H9 (cell line): Measurements from ENCODE around the gene GSG1L2. TPM values are rescaled to one million over a fixed set of nuclear protein-coding genes. Genes with fewer than 3 reads are reported as not detected.

Experiments
- DNase-seq: peaks from one replicate; pipeline ENCODE4 v3.0.0-alpha.2; 2017
- H2AFZ ChIP-seq: one replicate; pipeline ENCODE4 v1.6.1; 2013; ENCODE audit warnings: mild to moderate bottlenecking, low read length, control low read depth, moderate library complexity
- H2AK5ac ChIP-seq: 2 replicates; pipeline ENCODE4 v1.6.1; 2013; ENCODE audit warnings: low read length, control low read depth, mixed read lengths; ENCODE audit not compliant: insufficient read length
- H2BK120ac ChIP-seq: one replicate; pipeline ENCODE4 v1.6.1; 2013; ENCODE audit warnings: low read depth, mild to moderate bottlenecking, low read length, control low read depth, inconsistent platforms; ENCODE audit not compliant: poor library complexity, severe bottlenecking
- H2BK12ac ChIP-seq: 2 replicates; pipeline ENCODE4 v1.6.1; 2013; ENCODE audit warnings: low read length, control low read depth, mixed read lengths, low read depth; ENCODE audit not compliant: insufficient read length
- H2BK15ac ChIP-seq: 2 replicates; pipeline ENCODE4 v1.6.1; 2013; ENCODE audit warnings: low read depth, low read length, control low read depth
- H2BK20ac ChIP-seq: one replicate; pipeline ENCODE4 v1.6.1; 2013; ENCODE audit warnings: low read depth, mild to moderate bottlenecking, low read length, control low read depth, inconsistent platforms; ENCODE audit not compliant: poor library complexity, severe bottlenecking
- H2BK5ac ChIP-seq: 2 replicates; pipeline ENCODE4 v1.6.1; 2013; ENCODE audit warnings: low read length, control low read depth, mixed read lengths; ENCODE audit not compliant: insufficient read length
- H3K14ac ChIP-seq: 2 replicates; pipeline ENCODE4 v1.6.1; 2013; ENCODE audit warnings: low read length, control low read depth; ENCODE audit not compliant: insufficient read depth
- H3K18ac ChIP-seq: 2 replicates; pipeline ENCODE4 v1.6.1; 2013; ENCODE audit warnings: low read depth, mild to moderate bottlenecking, mixed read lengths, low read length, control low read depth; ENCODE audit not compliant: insufficient read length
- H3K23ac ChIP-seq: 2 replicates; pipeline ENCODE4 v1.6.1; 2013; ENCODE audit warnings: low read length, control low read depth, mixed read lengths, low read depth; ENCODE audit not compliant: insufficient read length
- H3K23me2 ChIP-seq: 2 replicates; pipeline ENCODE4 v1.6.1; 2013; ENCODE audit warnings: low read depth, mild to moderate bottlenecking, mixed read lengths, low read length, control low read depth; ENCODE audit not compliant: insufficient read length, poor library complexity, severe bottlenecking
- H3K27ac ChIP-seq: 2 replicates; pipeline ENCODE4 v1.5.1; 2013; ENCODE audit warnings: low read length, control low read depth, mixed read lengths, low read depth; ENCODE audit not compliant: insufficient read length
- H3K27me3 ChIP-seq: 2 replicates; pipeline ENCODE4 v1.6.1; 2013; ENCODE audit warnings: low read length, control low read depth, inconsistent platforms; ENCODE audit not compliant: insufficient read depth
- H3K4ac ChIP-seq: 2 replicates; pipeline ENCODE4 v1.6.1; 2013; ENCODE audit warnings: low read depth, mild to moderate bottlenecking, control low read depth, inconsistent platforms, low read length, moderate library complexity
- H3K4me1 ChIP-seq: 2 replicates; pipeline ENCODE4 v1.6.1; 2013; ENCODE audit warnings: low read length, control low read depth, inconsistent platforms; ENCODE audit not compliant: insufficient read depth
- H3K4me2 ChIP-seq: 2 replicates; pipeline ENCODE4 v1.6.1; 2013; ENCODE audit warnings: low read length, control low read depth, mixed read lengths; ENCODE audit not compliant: insufficient read length, insufficient read depth
- H3K56ac ChIP-seq: 2 replicates; pipeline ENCODE4 v1.6.1; 2013; ENCODE audit warnings: low read depth, mild to moderate bottlenecking, mixed read lengths, low read length, control low read depth; ENCODE audit not compliant: insufficient read length
- H3K79me1 ChIP-seq: 2 replicates; pipeline ENCODE4 v1.6.1; 2013; ENCODE audit warnings: low read depth, mild to moderate bottlenecking, moderate library complexity, low read length, control low read depth, inconsistent platforms; ENCODE audit not compliant: insufficient read depth, poor library complexity, severe bottlenecking
- H3K79me2 ChIP-seq: 2 replicates; pipeline ENCODE4 v1.6.1; 2013; ENCODE audit warnings: low read length, control low read depth, inconsistent platforms; ENCODE audit not compliant: insufficient read depth
- H3K9ac ChIP-seq: 2 replicates; pipeline ENCODE4 v1.6.1; 2013; ENCODE audit warnings: low read length, control low read depth, mixed read lengths; ENCODE audit not compliant: insufficient read length; ENCODE audit errors: extremely low read depth
- H3K9me3 ChIP-seq: one replicate; pipeline ENCODE4 v1.6.1; 2013; ENCODE audit warnings: low read depth, low read length, inconsistent platforms; ENCODE audit not compliant: control insufficient read depth
- H3T11ph ChIP-seq: one replicate; pipeline ENCODE4 v1.6.1; 2013; ENCODE audit warnings: mild to moderate bottlenecking, low read length, control low read depth, inconsistent platforms
- H4K20me1 ChIP-seq: one replicate; pipeline ENCODE4 v1.6.1; 2013; ENCODE audit not compliant: control insufficient read depth, insufficient read length, insufficient read depth
- H4K5ac ChIP-seq: 2 replicates; pipeline ENCODE4 v1.6.1; 2013; ENCODE audit warnings: low read depth, mild to moderate bottlenecking, mixed read lengths, low read length, control low read depth; ENCODE audit not compliant: insufficient read length
- H4K8ac ChIP-seq: replicated peaks from 2 replicates; pipeline ENCODE4 v1.6.1; 2013; ENCODE audit warnings: low read length, control low read depth, mixed read lengths, low read depth; ENCODE audit not compliant: insufficient read length
- H4K91ac ChIP-seq: 2 replicates; pipeline ENCODE4 v1.6.1; 2013; ENCODE audit warnings: low read depth, mild to moderate bottlenecking, moderate library complexity, mixed read lengths, low read length, control low read depth; ENCODE audit not compliant: insufficient read length
- H3K27ac Mint-ChIP-seq, 3 experiments: 2 replicates in 2 of 3; 3 replicates in 1 of 3; pipeline ENCODE4 v1.8.0; 2020 to 2021; ENCODE audit warnings: mixed read lengths in 3 of 3, mild to moderate bottlenecking in 1 of 3, moderate library complexity in 1 of 3
- H3K27me3 Mint-ChIP-seq: 2 replicates; pipeline ENCODE4 v1.8.0; 2021; ENCODE audit warnings: low read depth, mild to moderate bottlenecking, moderate library complexity, mixed read lengths
- H3K36me3 Mint-ChIP-seq, 3 experiments: 2 replicates in 2 of 3; 3 replicates in 1 of 3; pipeline ENCODE4 v1.8.0; 2020 to 2021; ENCODE audit warnings: low read depth in 3 of 3, mixed read lengths in 3 of 3; ENCODE audit not compliant: insufficient read depth in 1 of 3
- H3K4me1 Mint-ChIP-seq, 2 experiments: 2 replicates each; pipeline ENCODE4 v1.8.0; 2020; ENCODE audit warnings: mixed read lengths in 2 of 2
- H3K4me3 Mint-ChIP-seq, 2 experiments: 2 replicates in 1 of 2; 3 replicates in 1 of 2; pipeline ENCODE4 v1.8.0; 2020 to 2021; ENCODE audit warnings: mild to moderate bottlenecking in 2 of 2, mixed read lengths in 2 of 2, moderate library complexity in 1 of 2
- H3K9me3 Mint-ChIP-seq, 2 experiments: 2 replicates in 1 of 2; 3 replicates in 1 of 2; pipeline ENCODE4 v1.8.0; 2020; ENCODE audit warnings: mild to moderate bottlenecking in 2 of 2, mixed read lengths in 2 of 2, moderate library complexity in 1 of 2
- CTCF ChIP-seq: fragments of 200-600 bp; sonication (generic); conservative IDR thresholded peaks from 3 replicates; pipeline ENCODE4 v1.8.0; 2021; ENCODE audit warnings: antibody characterized with exemption, mild to moderate bottlenecking
- WGBS: extraction: QIAGEN DNeasy Blood & Tissue Kit; methylation state at CpG from one replicate; pipeline ENCODE4 v1.1.7; 2013; ENCODE audit warnings: missing lambda C conversion rate, low lambda C conversion rate, mixed read lengths; ENCODE audit not compliant: insufficient read length; ENCODE audit errors: extremely low coverage; 5-methylcytosine and 5-hydroxymethylcytosine counted together
- total RNA-seq: library from RNA; stranded (reverse); gene quantifications from 2 replicates; pipeline ENCODE4 v1.2.1, GENCODE V29; 2021

The GSG1L2 gene
- total RNA-seq, 1 experiment from 2014 or later = not detected

- no peak overlapping the region for H3K18ac ChIP-seq
- Mint-ChIP-seq H3K27ac (no peak overlapping the region), H3K9me3 (no peaks in the 10 kb centered on the region; a peak in 1 of 5 replicates), H3K4me1 (peaks cover 18 to 21% of the 10 kb centered on the region in 2 experiments), H3K4me3 (no peak overlapping the region), H3K36me3 (no peaks in the 10 kb centered on the region; a peak in 1 of 7 replicates), H3K27me3 (peaks cover 25% of the 10 kb centered on the region)
- H2BK120ac ChIP-seq = no peak overlapping the region
- no peak overlapping the region for H2BK5ac ChIP-seq
- H3K56ac ChIP-seq = no peak overlapping the region
- H3K79me2 ChIP-seq = no peaks in the 10 kb centered on the region
- no peaks in the 10 kb centered on the region for H3K79me1 ChIP-seq
- H4K20me1 ChIP-seq = no peaks in the 10 kb centered on the region
- no peak overlapping the region for H2BK20ac ChIP-seq
- H2AK5ac ChIP-seq = no peak overlapping the region
- H3K23ac ChIP-seq = no peak overlapping the region
- H4K5ac ChIP-seq = no peak overlapping the region
- H3K4ac ChIP-seq = no peak overlapping the region
- no peaks in the 10 kb centered on the region for H3K27me3 ChIP-seq
- no CpG with 5 or more reads among the region's 11 CpGs for WGBS
- no peak overlapping the region for H3K27ac ChIP-seq
- no peak overlapping the region for H3T11ph ChIP-seq
- no peak overlapping the region for H3K9ac ChIP-seq
- H4K91ac ChIP-seq = no peak overlapping the region
- no peaks in the 10 kb centered on the region for H3K9me3 ChIP-seq
- no peak overlapping the region for H3K14ac ChIP-seq
- H2AFZ ChIP-seq = no peak overlapping the region
- no peak overlapping the region for H2BK12ac ChIP-seq
- peaks cover 2% of the 10 kb centered on the region; the same call in 1 of the 2 replicates for H3K4me1 ChIP-seq
- no peak overlapping the region for H3K4me2 ChIP-seq
- H4K8ac ChIP-seq = no peak overlapping the region
- peak; percentile 38 for DNase-seq
- H3K23me2 ChIP-seq = no peaks in the 10 kb centered on the region
- no peak for TF ChIP-seq CTCF
- H2BK15ac ChIP-seq = no peak overlapping the region
Measured at GRCh38 chr17:9837551-9838471, 15.9 kb upstream of the GSG1L2 start.
